GM18517 (cell line): ENCODE measurements around the gene KCTD11.

ENCODE experiments used
- ATAC-seq: cut with Tn5 transposase; IDR thresholded peaks from one replicate; pipeline ENCODE4 v1.9.1; 2021; ENCODE audit warnings: mild to moderate bottlenecking, moderate library complexity; ENCODE audit not compliant: unreplicated experiment

Gene KCTD11

GRCh38 chr17:7403043-7403726, 51.2 kb downstream of the KCTD11 start:
- no peak for ATAC-seq

DNA sequence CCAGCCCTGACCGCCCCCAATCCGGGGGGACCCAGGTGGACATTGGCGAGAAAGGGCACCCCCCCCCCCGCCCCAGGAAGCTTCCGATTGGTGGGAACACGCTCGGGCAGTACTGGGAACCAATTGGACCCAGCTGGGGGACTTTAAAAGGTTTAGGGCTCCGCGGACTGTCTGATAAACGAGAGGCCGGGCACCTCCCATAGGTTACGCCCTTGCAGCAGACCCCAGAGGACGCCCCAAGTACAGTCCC, 51.7 kb downstream of the KCTD11 start:
- ATAC-seq = peak; percentile 14

GRCh38 chr17:7403977-7404736, 52.2 kb downstream of the KCTD11 start, which contains the start of gene TMEM256:
Gene TMEM256 (minus strand): TSS chr17:7404097. CDS start chr17:7404084, 13 bp downstream.
- peak; percentile 86 for ATAC-seq
